SK-N-SH treated with all-trans-retinoic acid at 6 μM for 48 hours (cell line): Measurements from ENCODE around the gene TNFSF11.

Experiments used
- ARNTL ChIP-seq: fragments of 450-650 bp; formaldehyde crosslinking; IDR thresholded peaks from 2 replicates; pipeline ENCODE4 v1.5.0; 2020; ENCODE audit warnings: low read depth, mild to moderate bottlenecking, moderate library complexity, borderline replicate concordance
- ESRRG ChIP-seq: fragments of 250-450 bp; sonication (Bioruptor Pico); IDR thresholded peaks from 2 replicates; pipeline ENCODE4 v1.6.1; 2021; ENCODE audit warnings: mild to moderate bottlenecking
- ISL1 ChIP-seq: fragments of 250-450 bp; sonication (Bioruptor Pico); IDR thresholded peaks from 2 replicates; pipeline ENCODE4 v2.1.2; 2022; ENCODE audit warnings: mild to moderate bottlenecking, moderate library complexity
- OSR1 ChIP-seq: fragments of 250-450 bp; sonication (Bioruptor Pico); IDR thresholded peaks from 2 replicates; pipeline ENCODE4 v1.8.0; 2022; ENCODE audit warnings: moderate library complexity, mild to moderate bottlenecking, inconsistent platforms
- SNAI2 ChIP-seq: fragments of 250-450 bp; sonication (Bioruptor Pico); IDR thresholded peaks from 2 replicates; pipeline ENCODE4 v1.5.0; 2020; ENCODE audit warnings: mild to moderate bottlenecking, moderate library complexity
- TCF4 ChIP-seq: fragments of 250-450 bp; sonication (Bioruptor Pico); IDR thresholded peaks from 2 replicates; pipeline ENCODE4 v1.8.0; 2021; ENCODE audit warnings: mild to moderate bottlenecking, moderate library complexity, borderline replicate concordance
- ZC3H10 ChIP-seq: fragments of 250-450 bp; sonication (Bioruptor Pico); IDR thresholded peaks from 2 replicates; pipeline ENCODE4 v1.5.1; 2021; ENCODE audit warnings: mild to moderate bottlenecking, moderate library complexity
- ZNF70 ChIP-seq: fragments of 450-650 bp; formaldehyde crosslinking; IDR thresholded peaks from 2 replicates; pipeline ENCODE4 v1.5.0; 2020; ENCODE audit warnings: mild to moderate bottlenecking, moderate library complexity
- ZNF8 ChIP-seq: fragments of 450-650 bp; formaldehyde crosslinking; IDR thresholded peaks from 2 replicates; pipeline ENCODE4 v1.5.0; 2020; ENCODE audit warnings: mild to moderate bottlenecking, moderate library complexity
- TF ChIP-seq, protein P1 (sequence below): fragments of 250-450 bp; sonication (Bioruptor Pico); IDR thresholded peaks from 2 replicates; pipeline ENCODE4 v1.8.0; 2020; ENCODE audit warnings: mild to moderate bottlenecking, moderate library complexity, borderline replicate concordance
- TF ChIP-seq, protein P2 (sequence below): fragments of 250-450 bp; sonication (Bioruptor Pico); IDR thresholded peaks from 2 replicates; pipeline ENCODE4 v1.5.1; 2020; ENCODE audit warnings: low read depth, mild to moderate bottlenecking, moderate library complexity

DNA sequence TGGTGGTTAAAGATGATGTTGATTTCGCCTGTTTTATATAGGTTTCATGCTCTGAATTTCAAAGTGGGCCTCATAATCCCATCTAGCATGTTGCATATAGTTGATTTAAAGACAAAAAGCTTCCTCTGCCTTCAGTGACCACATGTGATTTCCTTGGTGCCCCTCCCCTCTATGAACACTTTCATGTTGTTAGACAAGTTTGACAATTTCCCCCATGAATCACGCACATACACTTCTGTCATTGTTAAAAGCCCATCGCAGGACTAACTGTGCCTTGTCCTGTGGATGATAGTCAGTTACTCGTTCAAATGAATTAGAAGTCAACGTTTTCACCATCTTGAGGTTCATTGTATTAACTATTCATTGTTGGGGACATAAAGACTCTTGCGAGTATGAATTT, 6.7 kb downstream of the TNFSF11 start:
- TF ChIP-seq ZNF8, result no peak
- no peak for TF ChIP-seq ZC3H10 (CRISPR knock-in tag)
- TF ChIP-seq, protein P1, sequence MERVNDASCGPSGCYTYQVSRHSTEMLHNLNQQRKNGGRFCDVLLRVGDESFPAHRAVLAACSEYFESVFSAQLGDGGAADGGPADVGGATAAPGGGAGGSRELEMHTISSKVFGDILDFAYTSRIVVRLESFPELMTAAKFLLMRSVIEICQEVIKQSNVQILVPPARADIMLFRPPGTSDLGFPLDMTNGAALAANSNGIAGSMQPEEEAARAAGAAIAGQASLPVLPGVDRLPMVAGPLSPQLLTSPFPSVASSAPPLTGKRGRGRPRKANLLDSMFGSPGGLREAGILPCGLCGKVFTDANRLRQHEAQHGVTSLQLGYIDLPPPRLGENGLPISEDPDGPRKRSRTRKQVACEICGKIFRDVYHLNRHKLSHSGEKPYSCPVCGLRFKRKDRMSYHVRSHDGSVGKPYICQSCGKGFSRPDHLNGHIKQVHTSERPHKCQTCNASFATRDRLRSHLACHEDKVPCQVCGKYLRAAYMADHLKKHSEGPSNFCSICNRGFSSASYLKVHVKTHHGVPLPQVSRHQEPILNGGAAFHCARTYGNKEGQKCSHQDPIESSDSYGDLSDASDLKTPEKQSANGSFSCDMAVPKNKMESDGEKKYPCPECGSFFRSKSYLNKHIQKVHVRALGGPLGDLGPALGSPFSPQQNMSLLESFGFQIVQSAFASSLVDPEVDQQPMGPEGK, result no peak
- TF ChIP-seq ISL1 (CRISPR knock-in tag), result no peak
- no peak for TF ChIP-seq SNAI2 (CRISPR knock-in tag)
- no peak for TF ChIP-seq ARNTL
- TF ChIP-seq, protein P2, sequence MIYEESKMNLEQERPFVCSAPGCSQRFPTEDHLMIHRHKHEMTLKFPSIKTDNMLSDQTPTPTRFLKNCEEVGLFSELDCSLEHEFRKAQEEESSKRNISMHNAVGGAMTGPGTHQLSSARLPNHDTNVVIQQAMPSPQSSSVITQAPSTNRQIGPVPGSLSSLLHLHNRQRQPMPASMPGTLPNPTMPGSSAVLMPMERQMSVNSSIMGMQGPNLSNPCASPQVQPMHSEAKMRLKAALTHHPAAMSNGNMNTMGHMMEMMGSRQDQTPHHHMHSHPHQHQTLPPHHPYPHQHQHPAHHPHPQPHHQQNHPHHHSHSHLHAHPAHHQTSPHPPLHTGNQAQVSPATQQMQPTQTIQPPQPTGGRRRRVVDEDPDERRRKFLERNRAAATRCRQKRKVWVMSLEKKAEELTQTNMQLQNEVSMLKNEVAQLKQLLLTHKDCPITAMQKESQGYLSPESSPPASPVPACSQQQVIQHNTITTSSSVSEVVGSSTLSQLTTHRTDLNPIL (CRISPR knock-in tag), result no peak
- TF ChIP-seq OSR1 (CRISPR knock-in tag), result no peak
- TF ChIP-seq ZNF70, result no peak
- TF ChIP-seq ESRRG (CRISPR knock-in tag), result no peak
- no peak for TF ChIP-seq TCF4 (CRISPR knock-in tag)
